B cell (primary cell): Measurements from ENCODE around the gene EFL1. TPM values are rescaled to one million over a fixed set of nuclear protein-coding genes. Genes with fewer than 3 reads are reported as not detected.

Experiments used
- ATAC-seq: fragments of 200-7000 bp; cut with Tn5 transposase; one replicate; pipeline ENCODE4 v1.10.0; 2021; ENCODE audit warnings: low read depth, mild to moderate bottlenecking, moderate number of reproducible peaks, moderate library complexity
- CTCF ChIA-PET: fragments of 350-600 bp; sonication (Branson Sonifier 250); formaldehyde crosslinking; loops from one replicate; lab custom pipeline; 2021; ENCODE audit warnings: antibody characterized with exemption, inconsistent platforms; lab: Charles Lee
- POLR2A ChIA-PET: fragments of 350-600 bp; sonication (Branson Sonifier 250); formaldehyde crosslinking; loops from one replicate; lab custom pipeline; 2021; ENCODE audit warnings: antibody characterized with exemption; lab: Charles Lee
- DNase-seq: peaks from one replicate; pipeline ENCODE4 v3.0.0; 2013
- H2AFZ ChIP-seq: 2 replicates; pipeline ENCODE4 v1.6.1; 2012; ENCODE audit warnings: mild to moderate bottlenecking, low read depth, low read length; ENCODE audit not compliant: insufficient read depth, poor library complexity, severe bottlenecking
- H3K27ac ChIP-seq, 2 donors: 1 replicate in 1 of 2; 2 replicates in 1 of 2; pipeline ENCODE4 v1.5.1; 2012 to 2013; ENCODE audit warnings: low read length in 2 of 2, mild to moderate bottlenecking in 2 of 2, moderate library complexity in 1 of 2
- H3K27me3 ChIP-seq, 4 experiments: fragments of 200-600 bp in 1 of 4; sonication (generic) in 1 of 4; replicated peaks in 1 of 4; 1 replicate in 2 of 4; 2 replicates in 2 of 4; pipeline versions ENCODE4 v1.6.1 to v1.7.0; 2013 to 2016; ENCODE audit warnings: low read length in 3 of 4, mild to moderate bottlenecking in 2 of 4, mixed read lengths in 1 of 4, moderate library complexity in 1 of 4; ENCODE audit not compliant: insufficient read depth in 4 of 4, control insufficient read depth in 3 of 4; ENCODE audit errors: control extremely low read depth in 1 of 4
- H3K36me3 ChIP-seq, 2 experiments: replicated peaks in 1 of 2; 1 replicate in 1 of 2; 2 replicates in 1 of 2; pipeline versions ENCODE4 v1.6.1 to v1.7.1; 2013; ENCODE audit warnings: low read length in 1 of 2; ENCODE audit not compliant: insufficient read depth in 2 of 2, control insufficient read depth in 1 of 2; ENCODE audit errors: control extremely low read depth in 1 of 2, extremely low read depth in 1 of 2
- H3K4me1 ChIP-seq, 2 donors: fragments of 200-600 bp in 1 of 2; sonication (generic) in 1 of 2; 1 replicate in 1 of 2; 2 replicates in 1 of 2; pipeline versions ENCODE4 v1.5.1 to v1.6.1; 2013 to 2017; ENCODE audit warnings: low read length in 2 of 2; ENCODE audit not compliant: control insufficient read depth in 2 of 2, insufficient read depth in 2 of 2
- H3K4me2 ChIP-seq: replicated peaks from 2 replicates; pipeline ENCODE3; 2012; ENCODE audit warnings: mild to moderate bottlenecking, low read depth, low read length; ENCODE audit not compliant: poor library complexity, severe bottlenecking
- H3K4me3 ChIP-seq, 5 experiments: fragments of 200-600 bp in 1 of 5; sonication (generic) in 1 of 5; 1 replicate in 3 of 5; 2 replicates in 2 of 5; pipeline versions ENCODE4 v1.5.1 to v1.7.0; 2011 to 2016; ENCODE audit warnings: low read length in 4 of 5, mild to moderate bottlenecking in 4 of 5, low read depth in 2 of 5, control low read depth in 1 of 5, moderate library complexity in 1 of 5; ENCODE audit not compliant: insufficient read depth in 1 of 5; ENCODE audit errors: control extremely low read depth in 1 of 5, extremely low read depth in 1 of 5
- H3K79me2 ChIP-seq: fragments of 200-600 bp; sonication (generic); one replicate; pipeline ENCODE4 v1.6.0; 2016; ENCODE audit warnings: low read length; ENCODE audit not compliant: control insufficient read depth, insufficient read depth
- H3K9ac ChIP-seq: fragments of 200-600 bp; sonication (generic); 2 replicates; pipeline ENCODE4 v1.6.1; 2017; ENCODE audit warnings: mild to moderate bottlenecking, low read length, moderate library complexity
- H3K9me3 ChIP-seq, 3 donors: one replicate each; pipeline versions ENCODE4 v1.6.1 to v1.7.1; 2013; ENCODE audit warnings: low read length in 2 of 3; ENCODE audit not compliant: control insufficient read depth in 2 of 3, insufficient read depth in 1 of 3; ENCODE audit errors: control extremely low read depth in 1 of 3
- H4K20me1 ChIP-seq: 2 replicates; pipeline ENCODE4 v1.6.0; 2012; ENCODE audit warnings: mild to moderate bottlenecking, low read length; ENCODE audit not compliant: insufficient read depth, control insufficient read depth, poor library complexity, severe bottlenecking
- H3K27ac Mint-ChIP-seq: one replicate; pipeline ENCODE4 v1.8.0; 2021; ENCODE audit warnings: mixed read lengths
- H3K27me3 Mint-ChIP-seq: one replicate; pipeline ENCODE4 v1.8.0; 2021; ENCODE audit warnings: mixed read lengths
- H3K4me1 Mint-ChIP-seq: one replicate; pipeline ENCODE4 v1.8.0; 2021; ENCODE audit warnings: mixed read lengths
- H3K4me3 Mint-ChIP-seq: one replicate; pipeline ENCODE4 v1.8.0; 2021; ENCODE audit warnings: mixed read lengths
- H3K9me3 Mint-ChIP-seq: one replicate; pipeline ENCODE4 v1.8.0; 2022; ENCODE audit warnings: mixed read lengths; ENCODE audit not compliant: insufficient read depth
- CTCF ChIP-seq: fragments of 200-600 bp; IDR thresholded peaks from one replicate; pipeline ENCODE4 v1.8.0; 2022; ENCODE audit warnings: antibody characterized with exemption, mild to moderate bottlenecking
- EZH2 ChIP-seq: IDR thresholded peaks from 2 replicates; pipeline ENCODE4 v1.6.1; 2012; ENCODE audit warnings: borderline replicate concordance, low read depth, mild to moderate bottlenecking, moderate library complexity, low read length; ENCODE audit not compliant: insufficient read depth, poor library complexity, severe bottlenecking
- WGBS: methylation state at CpG from one replicate; pipeline ENCODE4 v1.1.5; 2013; ENCODE audit warnings: missing lambda C conversion rate; ENCODE audit not compliant: insufficient coverage; 5-methylcytosine and 5-hydroxymethylcytosine counted together
- intact Hi-C: fragments of 100-400 bp; cut with micrococcal nuclease; formaldehyde crosslinking; loops from one replicate; pipeline ENCODE4 v1.10.0; 2022
- polyA plus RNA-seq: library from polyadenylated mRNA; depleted of rRNA; stranded (reverse); fragments of >200 nt; gene quantifications from 2 replicates; pipeline ENCODE4 v1.2.3, GENCODE V29; 2012
- total RNA-seq, 2 donors: library from RNA; stranded (reverse); fragments of 120-200 nt in 1 of 2; gene quantifications; 1 replicate in 1 of 2; 2 replicates in 1 of 2; pipeline versions ENCODE4 v1.2.3 to v1.2.4, GENCODE V29; 2013 to 2022

The EFL1 gene
- total and polyA plus RNA-seq, 2 donors (not counting 1 experiment from before 2014, with no cell fraction given) = 8.2 to 25.8 TPM

- no peaks in the 10 kb centered on the region for H3K36me3 ChIP-seq
- no peak overlapping the region for H3K27ac ChIP-seq
- no peak overlapping the region for H3K4me2 ChIP-seq
- no peaks in the 10 kb centered on the region for H3K79me2 ChIP-seq
- Mint-ChIP-seq H3K4me1 (no peaks in the 10 kb centered on the region), H3K27me3 (peaks cover 4% of the 10 kb centered on the region), H3K9me3 (no peaks in the 10 kb centered on the region), H3K4me3 (no peak overlapping the region), H3K27ac (no peak overlapping the region)
- POLR2A ChIA-PET = no interaction called here
- H4K20me1 ChIP-seq = no peaks in the 10 kb centered on the region
- 85% methylated on average over 1 of the region's 1 CpG for WGBS
- no peak overlapping the region for H3K9ac ChIP-seq
- H3K27me3 ChIP-seq = no peaks in the 10 kb centered on the region
- DNase-seq (no peak), ATAC-seq (no peak)
- H2AFZ ChIP-seq = no peak overlapping the region
- H3K9me3 ChIP-seq = no peaks in the 10 kb centered on the region
- intact Hi-C loops = no loop called here
- CTCF ChIA-PET = interaction anchor here (0.6 kb wide), 1 partner anchor 608 kb away, joined by 3 read pairs; no protein-coding TSS in a partner anchor
- no peak for TF ChIP-seq EZH2
- no peak for TF ChIP-seq CTCF
- no peak overlapping the region for H3K4me3 ChIP-seq
- no peaks in the 10 kb centered on the region for H3K4me1 ChIP-seq
These were observed 149.3 kb downstream of the EFL1 start for GRCh38 chr15:82113106-82113715.

- H3K27me3 ChIP-seq = no peaks in the 10 kb centered on the region
- no peaks in the 10 kb centered on the region for H3K9me3 ChIP-seq
- no peak overlapping the region for H3K27ac ChIP-seq
- POLR2A ChIA-PET = no interaction called here
- CTCF ChIA-PET = no interaction called here
- H4K20me1 ChIP-seq = no peaks in the 10 kb centered on the region
- no peak overlapping the region for H3K27ac Mint-ChIP-seq
- H2AFZ ChIP-seq = no peak overlapping the region
- H3K79me2 ChIP-seq = no peaks in the 10 kb centered on the region
- H3K4me3 ChIP-seq = no peak overlapping the region
- no peaks in the 10 kb centered on the region for H3K4me1 Mint-ChIP-seq
- no peaks in the 10 kb centered on the region for H3K36me3 ChIP-seq
- H3K4me1 ChIP-seq = no peaks in the 10 kb centered on the region
- no peak for TF ChIP-seq EZH2
- TF ChIP-seq CTCF = no peak
- no peak for ATAC-seq
- 95% methylated on average over 8 of the region's 9 CpGs for WGBS
- H3K4me2 ChIP-seq = no peak overlapping the region
- no peaks in the 10 kb centered on the region for H3K9me3 Mint-ChIP-seq
- DNase-seq = no peak
- intact Hi-C loops = no loop called here
- H3K9ac ChIP-seq = no peak overlapping the region
- peaks cover 4% of the 10 kb centered on the region for H3K27me3 Mint-ChIP-seq
- H3K4me3 Mint-ChIP-seq = no peak overlapping the region
These were observed 150.6 kb downstream of the EFL1 start for GRCh38 chr15:82111918-82112317.
